Mononuclear cell (primary cell): Measurements from ENCODE around the gene SUPT6H. TPM values are rescaled to one million over a fixed set of nuclear protein-coding genes. Genes with fewer than 3 reads are reported as not detected.

Source experiments
- H3K27me3 ChIP-seq: 2 replicates; pipeline ENCODE4 v1.6.0; 2011; ENCODE audit warnings: low read length, control low read depth; ENCODE audit not compliant: insufficient read depth
- H3K4me1 ChIP-seq: 2 replicates; pipeline ENCODE4 v1.5.1; 2011; ENCODE audit warnings: mild to moderate bottlenecking, low read length, control low read depth; ENCODE audit not compliant: insufficient read depth
- H3K4me3 ChIP-seq: 2 replicates; pipeline ENCODE4 v1.5.1; 2011; ENCODE audit warnings: mild to moderate bottlenecking, low read length, moderate library complexity
- H3K9me3 ChIP-seq: 2 replicates; pipeline ENCODE4 v1.5.1; 2011; ENCODE audit warnings: low read depth, mild to moderate bottlenecking, control low read depth, low read length
- total RNA-seq: library from RNA; depleted of rRNA; stranded (reverse); fragments of >200 nt; gene quantifications from one replicate; pipeline ENCODE4 v1.2.3, GENCODE V29; 2012

The SUPT6H gene
- total RNA-seq, 1 donor: 80.9 TPM

DNA sequence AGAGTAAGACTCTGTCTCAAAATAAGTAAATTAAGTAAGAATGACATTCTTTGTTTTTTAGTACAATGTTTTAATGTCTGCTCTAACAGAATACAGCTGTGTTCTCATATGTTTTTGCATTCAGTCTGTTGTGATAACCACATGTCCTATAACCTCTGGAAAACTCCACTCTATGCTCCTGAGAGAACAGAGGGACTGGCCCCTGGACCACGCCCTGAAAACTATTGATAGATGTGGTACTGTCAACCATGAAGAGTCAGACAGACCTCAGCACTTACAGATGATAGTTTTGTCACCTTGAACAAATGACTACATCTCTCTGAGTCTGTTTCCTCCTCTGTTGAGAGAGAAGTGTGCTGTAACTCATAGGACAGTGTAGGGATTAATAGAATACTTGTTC lies 7.9 kb downstream of the SUPT6H start:
- Histone ChIP-seq H3K9me3 (no peaks in the 10 kb centered on the region), H3K27me3 (no peaks in the 10 kb centered on the region), H3K4me1 (peaks cover 12% of the 10 kb centered on the region), H3K4me3 (no peak overlapping the region)

- Histone ChIP-seq H3K27me3 (no peaks in the 10 kb centered on the region), H3K9me3 (no peaks in the 10 kb centered on the region), H3K4me3 (no peak overlapping the region), H3K4me1 (no peaks in the 10 kb centered on the region)
These were observed 13.5 kb downstream of the SUPT6H start for GRCh38 chr17:28675490-28675889.

GRCh38 chr17:28675980-28676379 lies 14.0 kb downstream of the SUPT6H start:
- Histone ChIP-seq H3K9me3 (no peaks in the 10 kb centered on the region), H3K4me1 (no peaks in the 10 kb centered on the region), H3K27me3 (no peaks in the 10 kb centered on the region), H3K4me3 (no peak overlapping the region)

DNA sequence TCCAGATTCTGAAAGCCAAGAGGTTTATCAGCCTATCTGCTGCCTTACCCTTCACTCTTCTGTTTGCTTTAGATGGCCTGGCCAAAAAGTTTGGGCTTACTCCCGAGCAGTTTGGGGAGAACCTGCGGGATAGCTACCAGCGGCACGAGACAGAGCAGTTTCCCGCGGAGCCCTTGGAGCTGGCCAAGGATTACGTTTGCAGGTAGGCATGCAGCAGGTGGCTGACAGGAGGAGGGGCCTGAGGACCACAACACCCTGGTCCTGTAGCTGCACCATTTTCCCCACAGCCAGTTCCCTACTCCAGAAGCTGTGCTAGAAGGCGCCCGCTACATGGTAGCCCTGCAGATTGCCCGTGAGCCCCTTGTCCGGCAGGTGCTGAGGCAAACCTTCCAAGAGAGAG lies 20.6 kb downstream of the SUPT6H start:
- no peaks in the 10 kb centered on the region for H3K9me3 ChIP-seq
- H3K4me3 ChIP-seq: no peak overlapping the region
- H3K27me3 ChIP-seq: no peaks in the 10 kb centered on the region
- no peaks in the 10 kb centered on the region for H3K4me1 ChIP-seq

- Histone ChIP-seq H3K27me3 (no peaks in the 10 kb centered on the region), H3K4me1 (no peaks in the 10 kb centered on the region), H3K9me3 (no peaks in the 10 kb centered on the region), H3K4me3 (no peak overlapping the region)
These were observed 23.0 kb downstream of the SUPT6H start for GRCh38 chr17:28684963-28685362.

DNA sequence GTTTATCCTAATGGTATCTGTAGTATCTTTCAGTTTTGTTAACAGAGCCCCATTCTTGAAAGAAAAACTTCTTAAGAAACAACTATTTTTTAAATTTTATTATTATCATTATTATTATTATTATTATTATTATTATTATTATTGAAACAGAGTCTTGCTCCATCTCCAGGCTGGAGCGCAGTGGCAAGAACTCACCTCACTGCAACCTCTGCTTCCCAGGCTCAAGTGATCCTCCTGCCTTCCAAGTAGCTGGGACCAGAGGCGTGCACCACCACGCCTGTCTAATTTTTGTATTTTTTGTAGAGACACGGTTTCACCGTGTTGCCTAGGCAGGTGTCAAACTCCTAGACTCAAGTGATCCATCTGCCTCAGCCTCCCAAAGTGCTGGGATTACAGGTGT lies 23.4 kb downstream of the SUPT6H start:
- H3K4me3 ChIP-seq: no peak overlapping the region
- no peaks in the 10 kb centered on the region for H3K9me3 ChIP-seq
- H3K4me1 ChIP-seq: no peaks in the 10 kb centered on the region
- no peaks in the 10 kb centered on the region for H3K27me3 ChIP-seq

DNA sequence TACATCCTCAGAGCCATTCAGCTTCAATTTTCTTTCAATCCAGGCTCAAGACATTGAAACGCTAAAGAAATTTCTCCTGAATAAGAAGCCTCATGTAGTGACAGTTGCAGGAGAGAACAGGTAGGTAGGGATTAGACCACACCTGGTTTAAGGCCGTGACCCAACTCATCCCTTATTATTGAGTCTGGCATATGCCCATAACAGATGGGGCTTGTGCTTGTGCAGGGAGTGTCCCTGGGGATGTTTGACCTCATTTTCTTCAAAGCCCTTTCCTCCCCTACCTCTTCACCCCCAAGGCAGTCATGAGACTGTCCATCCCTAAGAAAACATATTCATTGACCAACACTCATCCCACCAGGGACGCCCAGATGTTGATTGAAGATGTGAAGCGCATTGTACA lies 24.3 kb downstream of the SUPT6H start:
- Histone ChIP-seq H3K9me3 (no peaks in the 10 kb centered on the region), H3K4me1 (no peaks in the 10 kb centered on the region), H3K4me3 (no peak overlapping the region), H3K27me3 (no peaks in the 10 kb centered on the region)

DNA sequence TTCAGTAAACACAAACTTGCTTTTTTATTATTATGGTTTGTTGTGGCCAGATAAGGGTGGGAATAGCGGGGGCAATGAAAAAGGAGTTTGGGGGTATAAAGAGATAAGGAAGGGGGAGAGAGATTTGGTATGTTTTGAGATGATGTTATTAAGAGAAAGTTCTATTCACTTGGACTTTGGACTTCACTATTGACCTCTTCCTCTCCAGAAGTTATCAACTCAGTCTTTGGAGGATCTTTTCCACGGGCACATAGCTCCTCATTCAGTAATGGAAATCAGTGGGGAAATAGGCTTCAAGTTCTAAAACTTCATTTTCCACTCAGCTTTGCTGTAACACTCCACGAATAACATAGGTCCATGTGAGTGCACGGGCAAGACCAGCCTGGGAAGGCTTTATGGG lies 26.5 kb downstream of the SUPT6H start:
- Histone ChIP-seq H3K4me1 (no peaks in the 10 kb centered on the region), H3K27me3 (no peaks in the 10 kb centered on the region), H3K4me3 (no peak overlapping the region), H3K9me3 (no peaks in the 10 kb centered on the region)

DNA sequence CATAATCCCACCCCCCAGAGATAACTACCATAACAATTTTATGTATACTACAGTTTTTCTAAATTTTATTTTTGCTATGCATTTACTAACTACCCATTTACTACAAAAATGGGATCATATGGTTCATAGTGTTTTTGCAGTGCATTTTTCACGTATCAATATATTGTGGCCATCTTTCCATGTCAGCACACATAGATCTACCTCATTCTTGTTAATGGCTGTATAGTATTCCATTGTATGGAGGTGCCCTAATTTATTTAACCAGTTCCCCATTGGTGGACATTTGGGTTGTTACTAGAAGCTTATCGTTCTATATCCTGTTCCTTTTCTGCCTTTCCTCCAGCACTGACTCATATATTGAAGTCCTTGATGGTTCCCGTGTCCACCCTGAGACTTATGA lies 27.0 kb downstream of the SUPT6H start:
- H3K4me1 ChIP-seq: no peaks in the 10 kb centered on the region
- no peaks in the 10 kb centered on the region for H3K27me3 ChIP-seq
- H3K4me3 ChIP-seq: no peak overlapping the region
- no peaks in the 10 kb centered on the region for H3K9me3 ChIP-seq

DNA sequence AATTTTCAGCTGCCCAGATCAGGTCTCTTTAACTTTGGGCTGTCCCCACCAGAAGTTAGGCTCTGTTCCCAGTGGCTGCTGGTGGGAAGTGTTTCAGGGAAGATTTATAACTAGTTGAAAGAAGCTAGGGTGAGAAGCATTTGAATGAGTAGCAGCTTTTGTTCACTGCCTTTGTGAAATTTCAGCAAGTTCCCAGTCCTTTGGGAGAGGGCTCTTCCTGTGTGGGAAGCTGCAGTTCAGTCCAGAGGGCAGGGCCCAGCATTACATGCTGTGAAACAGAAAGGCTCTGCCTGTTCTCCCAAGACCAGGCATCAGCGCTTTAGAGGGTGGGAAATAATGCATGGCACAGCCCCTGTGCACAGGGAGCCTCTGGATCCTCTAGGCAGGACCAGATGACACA lies 31.9 kb downstream of the SUPT6H start:
- H3K27me3 ChIP-seq: no peaks in the 10 kb centered on the region
- H3K4me3 ChIP-seq: no peak overlapping the region
- no peaks in the 10 kb centered on the region for H3K4me1 ChIP-seq
- H3K9me3 ChIP-seq: no peaks in the 10 kb centered on the region

- Histone ChIP-seq H3K9me3 (no peaks in the 10 kb centered on the region), H3K27me3 (no peaks in the 10 kb centered on the region), H3K4me1 (no peaks in the 10 kb centered on the region), H3K4me3 (no peak overlapping the region)
These were observed 36.4 kb downstream of the SUPT6H start for GRCh38 chr17:28698253-28698941.

DNA sequence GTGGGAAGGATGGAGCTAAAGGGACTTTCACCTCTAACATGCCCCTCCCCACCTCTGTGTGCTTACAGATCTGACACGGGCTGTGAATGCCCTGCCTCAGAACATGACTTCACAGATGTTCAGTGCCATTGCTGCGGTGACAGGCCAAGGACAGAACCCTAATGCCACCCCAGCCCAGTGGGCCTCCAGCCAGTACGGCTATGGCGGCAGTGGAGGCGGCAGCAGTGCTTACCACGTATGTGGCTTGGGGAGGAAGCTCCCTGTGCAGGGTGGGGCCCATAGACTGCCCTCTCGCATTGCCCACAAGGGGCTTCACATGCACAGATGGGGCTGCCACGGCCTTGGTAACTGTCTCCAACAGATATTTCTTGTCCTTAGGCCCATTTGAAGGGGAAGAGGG lies 38.3 kb downstream of the SUPT6H start:
- Histone ChIP-seq H3K27me3 (no peaks in the 10 kb centered on the region), H3K9me3 (no peaks in the 10 kb centered on the region), H3K4me3 (no peak overlapping the region), H3K4me1 (no peaks in the 10 kb centered on the region)

DNA sequence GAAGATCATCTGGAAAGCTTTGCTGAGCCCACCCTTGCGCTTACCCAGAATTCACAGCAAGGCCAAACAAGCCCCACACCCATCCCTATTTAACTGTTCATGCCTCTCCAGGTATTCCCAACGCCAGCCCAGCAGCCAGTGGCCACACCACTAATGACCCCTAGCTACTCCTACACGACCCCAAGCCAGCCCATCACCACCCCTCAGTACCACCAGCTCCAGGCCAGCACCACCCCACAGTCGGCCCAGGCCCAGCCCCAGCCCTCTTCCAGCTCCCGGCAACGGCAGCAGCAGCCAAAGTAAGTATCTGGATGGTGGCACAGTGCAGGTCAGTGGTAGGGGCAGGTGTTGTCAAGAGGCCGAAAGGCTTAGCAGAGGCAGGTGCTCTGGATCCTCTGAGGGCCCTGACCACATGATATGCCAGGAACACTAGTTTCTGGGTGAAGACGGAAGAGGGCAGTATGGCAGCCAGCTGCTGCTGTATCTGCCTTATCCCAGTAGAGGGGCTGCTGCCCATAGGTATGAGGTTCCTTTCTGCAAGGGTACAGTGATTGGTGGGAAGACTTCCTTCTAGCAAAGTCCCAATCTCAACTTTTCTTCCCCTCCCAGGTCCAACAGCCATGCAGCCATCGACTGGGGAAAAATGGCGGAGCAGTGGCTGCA lies 39.0 kb downstream of the SUPT6H start:
- H3K9me3 ChIP-seq: no peaks in the 10 kb centered on the region
- no peak overlapping the region for H3K4me3 ChIP-seq
- H3K4me1 ChIP-seq: no peaks in the 10 kb centered on the region
- no peaks in the 10 kb centered on the region for H3K27me3 ChIP-seq

GRCh38 chr17:28702026-28702751 lies 40.2 kb downstream of the SUPT6H start:
- Histone ChIP-seq H3K9me3 (no peaks in the 10 kb centered on the region), H3K4me1 (no peaks in the 10 kb centered on the region), H3K27me3 (no peaks in the 10 kb centered on the region)

GRCh38 chr17:28702752-28703150 lies 40.7 kb downstream of the SUPT6H start:
- Histone ChIP-seq H3K27me3 (no peaks in the 10 kb centered on the region), H3K4me1 (no peaks in the 10 kb centered on the region), H3K9me3 (no peaks in the 10 kb centered on the region), H3K4me3 (no peak overlapping the region)

More at GRCh38 chr17:28702026-28702751, 40.2 kb downstream of the SUPT6H start:
- H3K4me3 ChIP-seq: no peak overlapping the region
